GM18951 (cell line): ENCODE measurements around the gene SLC1A3.

ENCODE experiments used
- POLR2A ChIP-seq: IDR thresholded peaks from 4 replicates; pipeline ENCODE4 v1.6.1; 2011; ENCODE audit warnings: mild to moderate bottlenecking; ENCODE audit not compliant: insufficient read length, insufficient read depth; ENCODE audit errors: extremely low read depth
- in situ Hi-C: fragments of 300-500 bp; cut with MboI; formaldehyde crosslinking; loops from one replicate; pipeline ENCODE4 v1.12.0; 2022; ENCODE audit warnings: low sequenced_read_pairs, mixed read lengths, inconsistent platforms; ENCODE audit not compliant: unreplicated experiment

The SLC1A3 gene

DNA sequence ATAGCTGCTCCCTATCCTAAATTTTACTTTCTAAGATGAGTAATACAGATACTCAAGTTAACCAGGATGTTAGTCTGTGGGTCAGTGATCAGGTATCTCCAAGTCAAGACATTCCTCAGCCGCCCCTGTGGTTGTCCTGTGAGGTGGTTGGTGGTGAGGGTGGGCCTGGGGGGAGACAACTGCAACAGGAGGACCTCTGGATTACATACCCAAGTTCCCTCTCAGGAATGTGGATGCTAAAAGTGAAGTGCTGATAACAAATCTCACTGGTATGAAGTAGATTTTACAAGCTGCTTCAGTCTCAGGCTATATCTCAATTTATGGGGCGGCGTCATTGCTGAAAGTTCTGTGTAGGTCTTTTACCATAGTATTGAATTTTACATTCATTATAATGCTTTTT lies 38.3 kb downstream of the SLC1A3 start:
- TF ChIP-seq POLR2A = no peak
- in situ Hi-C loops = no loop called here

DNA sequence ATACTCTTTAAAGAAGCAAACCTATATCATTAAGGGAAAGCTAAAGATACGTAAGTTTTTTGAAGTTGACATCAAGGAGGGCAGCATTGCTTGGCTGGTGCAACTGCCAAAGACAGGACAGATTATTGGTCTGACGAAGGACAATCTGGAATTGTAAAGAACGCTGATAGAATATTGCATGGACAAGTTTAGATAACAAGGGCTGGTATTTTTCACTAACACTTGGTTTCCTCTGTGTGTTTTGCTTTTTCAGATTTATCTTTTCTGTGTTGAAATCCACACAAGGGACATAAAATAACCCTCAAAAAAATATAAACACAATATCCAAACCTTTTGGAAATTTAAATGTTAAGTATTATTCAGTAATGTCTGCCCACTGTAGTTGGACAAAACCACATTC lies 39.7 kb downstream of the SLC1A3 start:
- no peak for TF ChIP-seq POLR2A
- in situ Hi-C loops = no loop called here

DNA sequence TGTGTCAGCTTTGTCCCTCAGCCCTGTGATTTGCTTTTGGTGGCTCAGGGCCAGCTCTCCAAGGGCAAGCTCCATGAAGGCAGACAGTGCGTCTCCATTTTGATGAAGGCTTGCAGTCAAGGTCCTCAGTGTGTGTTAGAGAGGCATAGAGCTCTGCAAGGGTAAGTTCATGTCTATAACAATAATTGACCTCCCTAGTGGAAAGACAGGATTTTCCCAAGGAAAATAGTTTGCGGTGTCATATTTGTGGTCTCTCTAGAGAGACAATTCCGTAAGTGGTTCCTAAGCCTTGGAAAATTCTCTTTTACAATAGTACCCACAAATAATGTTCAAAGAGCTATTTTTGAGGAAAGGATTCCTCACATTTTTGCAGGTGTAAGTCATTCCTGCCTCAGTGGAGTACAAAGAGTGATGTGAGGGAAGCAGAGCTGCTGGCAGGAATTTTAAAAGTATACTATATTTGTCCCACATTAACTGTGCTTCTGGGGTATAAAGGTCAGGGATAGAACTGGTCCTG lies 40.2 kb downstream of the SLC1A3 start:
- no peak for TF ChIP-seq POLR2A
- in situ Hi-C loops = no loop called here

DNA sequence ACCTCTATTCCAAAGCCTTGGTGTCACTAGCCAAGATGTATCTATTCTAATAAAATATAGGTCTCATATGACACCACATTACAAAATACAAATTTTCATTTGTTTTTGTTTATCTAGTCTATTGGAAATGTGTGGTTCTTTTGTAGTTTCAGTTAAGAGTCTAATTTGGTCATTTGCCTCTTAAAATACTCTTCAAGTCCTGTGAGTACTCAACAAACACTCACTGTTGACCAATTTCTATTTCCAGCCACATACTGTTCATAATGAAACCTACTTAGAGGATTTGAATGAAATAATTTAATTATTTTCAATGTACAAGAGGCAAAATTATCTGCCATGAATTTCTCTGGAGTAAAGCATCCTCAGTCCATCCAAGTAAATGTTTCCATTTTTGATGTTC lies 40.6 kb downstream of the SLC1A3 start:
- in situ Hi-C loops = no loop called here
- TF ChIP-seq POLR2A = no peak

DNA sequence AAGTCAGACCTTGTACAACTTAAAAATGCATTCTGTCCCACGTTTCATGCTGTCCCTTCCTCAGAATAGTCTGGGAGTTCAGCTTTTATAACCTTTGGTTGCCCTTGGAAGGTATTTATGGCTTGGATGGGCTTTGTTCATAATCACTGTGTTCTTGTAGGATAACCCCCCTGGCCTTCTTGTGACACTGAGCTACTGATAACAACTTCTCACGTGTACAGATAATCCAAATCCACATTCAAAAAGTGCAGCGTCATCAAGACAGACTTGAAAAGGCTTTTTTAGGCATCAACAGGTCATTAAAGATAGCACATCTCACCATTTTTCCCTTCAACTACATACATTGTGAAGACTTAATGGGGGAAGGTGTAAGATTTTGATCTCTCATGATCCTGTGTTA lies 42.0 kb downstream of the SLC1A3 start:
- in situ Hi-C loops = no loop called here
- TF ChIP-seq POLR2A = no peak

DNA sequence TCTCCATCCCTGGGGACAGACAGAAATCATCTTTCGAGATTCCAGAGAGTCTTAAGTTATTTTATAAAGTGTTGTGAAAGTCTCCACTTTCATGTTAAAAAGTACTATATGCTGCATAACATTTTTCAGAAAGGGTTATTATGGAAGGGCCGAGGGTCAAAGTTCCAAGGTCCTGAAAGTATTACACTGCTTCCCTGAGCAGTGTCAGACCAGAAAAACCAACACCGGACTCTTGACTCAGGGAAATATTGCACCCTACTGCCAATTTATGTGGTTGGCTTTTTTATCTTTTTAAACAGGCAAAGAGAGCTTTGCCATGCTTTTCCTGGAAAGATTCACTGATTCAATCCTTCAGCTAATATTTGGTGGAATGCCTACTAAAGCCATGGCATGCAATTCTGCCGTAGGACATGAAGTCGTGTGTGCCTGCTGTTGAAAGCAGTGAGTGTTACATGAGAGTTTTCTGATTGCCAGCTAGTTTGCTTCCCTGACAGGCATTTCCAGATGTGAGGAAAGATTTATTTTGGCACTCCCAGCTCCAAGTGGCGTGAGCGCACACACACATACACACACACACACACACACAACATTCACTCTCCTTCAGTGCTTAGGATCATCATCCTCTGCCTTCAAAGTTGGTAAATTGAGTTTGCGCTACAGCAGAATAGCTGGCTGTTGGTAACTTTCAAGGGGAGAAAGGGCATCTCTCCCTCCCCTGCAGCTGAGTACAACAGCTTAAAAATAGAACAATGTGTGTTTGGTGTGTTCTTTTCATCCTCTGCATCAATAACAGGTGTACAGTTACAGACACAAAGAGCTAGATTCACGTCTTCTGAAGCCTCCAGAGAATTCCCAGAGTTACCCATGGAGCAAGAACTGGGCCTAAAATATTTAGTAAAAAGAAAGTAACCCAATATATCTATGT lies 45.6 kb downstream of the SLC1A3 start:
- in situ Hi-C loops = no loop called here
- no peak for TF ChIP-seq POLR2A

DNA sequence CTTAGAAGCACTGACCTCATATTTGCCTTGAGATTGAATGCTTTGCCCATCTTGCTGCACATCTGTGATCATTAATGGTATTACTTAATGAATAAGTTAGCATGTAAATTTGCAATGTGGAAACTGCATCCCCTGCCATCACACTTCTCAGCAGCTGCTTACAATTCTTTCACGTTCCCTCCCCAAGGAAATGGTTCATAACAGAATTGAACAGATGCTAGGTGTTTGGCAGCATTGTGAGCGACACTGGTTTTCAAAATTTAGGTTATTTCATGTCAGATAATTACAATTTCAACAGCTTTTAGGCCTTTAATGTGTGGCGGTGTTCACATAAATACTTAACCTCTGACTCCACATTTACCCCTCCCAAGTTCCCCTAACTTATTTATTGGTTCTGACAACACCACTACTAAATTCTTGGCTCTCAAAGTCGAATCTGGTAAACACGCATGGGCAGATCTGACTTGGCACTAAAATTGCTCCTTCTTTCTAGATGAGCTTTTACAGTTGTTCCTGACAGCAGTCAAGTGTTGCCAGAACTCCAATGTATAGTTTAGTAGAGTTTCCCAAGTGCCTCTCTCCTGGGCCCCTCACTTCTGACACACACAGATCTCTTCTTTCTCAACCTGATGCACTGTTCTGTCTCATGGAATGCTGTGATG lies 46.8 kb downstream of the SLC1A3 start:
- in situ Hi-C loops = no loop called here
- TF ChIP-seq POLR2A = no peak

DNA sequence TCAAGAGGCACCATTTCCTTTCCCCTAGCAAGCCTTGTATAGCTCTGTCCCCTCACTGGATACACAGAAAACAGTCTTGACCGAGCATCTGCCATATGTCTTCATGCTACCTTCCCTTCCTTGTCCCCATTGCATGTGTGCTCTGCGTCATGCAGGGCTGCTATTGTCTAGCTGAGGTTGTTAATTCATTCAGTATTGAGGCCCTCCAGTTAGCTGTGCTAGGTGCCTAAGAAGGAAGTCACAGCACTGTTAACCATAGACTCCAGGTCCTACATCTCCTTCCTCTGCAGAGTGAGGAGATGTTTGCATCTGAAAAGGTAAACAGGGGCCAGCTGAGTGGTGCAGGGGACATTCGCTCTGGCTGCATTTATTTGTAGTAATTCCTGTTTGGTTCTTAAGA lies 48.2 kb downstream of the SLC1A3 start:
- no peak for TF ChIP-seq POLR2A
- in situ Hi-C loops = no loop called here

DNA sequence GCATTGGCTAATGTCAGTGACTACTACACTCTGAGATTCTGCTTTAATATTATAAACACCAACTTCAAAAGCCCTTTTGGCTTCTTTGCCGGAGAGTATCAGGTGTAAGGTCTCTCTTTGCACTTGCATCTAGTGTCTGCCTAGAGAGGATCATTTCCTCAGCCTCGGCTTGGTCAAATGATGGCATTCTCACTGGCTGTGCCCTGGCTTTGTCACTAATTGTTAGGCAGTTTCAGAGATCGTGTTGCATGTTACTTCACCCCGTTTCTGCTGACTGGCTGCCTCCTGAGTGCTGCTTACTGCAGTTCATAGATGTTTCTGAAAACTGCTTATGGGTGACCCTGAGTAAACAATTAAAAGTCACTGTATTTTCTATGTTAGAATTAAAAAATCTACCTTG lies 48.8 kb downstream of the SLC1A3 start:
- TF ChIP-seq POLR2A = no peak
- in situ Hi-C loops = no loop called here

DNA sequence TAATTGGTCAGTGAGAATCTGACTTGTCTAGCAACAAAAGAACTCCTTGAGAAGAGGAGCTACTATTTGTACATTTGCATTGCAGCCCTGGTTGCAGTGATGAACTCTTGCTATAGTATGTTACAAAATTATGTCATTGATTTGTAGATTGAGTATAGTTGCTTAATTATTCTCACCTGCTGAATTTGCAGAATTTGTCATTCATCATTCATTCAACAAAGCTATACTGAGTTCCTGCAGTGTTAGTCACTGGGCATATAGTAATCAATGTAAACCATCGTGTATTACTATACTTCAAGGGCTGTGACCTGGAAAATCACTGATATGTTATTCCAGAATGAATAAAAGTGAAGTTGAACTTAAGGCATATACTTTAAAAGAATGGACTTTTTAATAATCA lies 50.1 kb downstream of the SLC1A3 start:
- no peak for TF ChIP-seq POLR2A
- in situ Hi-C loops = no loop called here

DNA sequence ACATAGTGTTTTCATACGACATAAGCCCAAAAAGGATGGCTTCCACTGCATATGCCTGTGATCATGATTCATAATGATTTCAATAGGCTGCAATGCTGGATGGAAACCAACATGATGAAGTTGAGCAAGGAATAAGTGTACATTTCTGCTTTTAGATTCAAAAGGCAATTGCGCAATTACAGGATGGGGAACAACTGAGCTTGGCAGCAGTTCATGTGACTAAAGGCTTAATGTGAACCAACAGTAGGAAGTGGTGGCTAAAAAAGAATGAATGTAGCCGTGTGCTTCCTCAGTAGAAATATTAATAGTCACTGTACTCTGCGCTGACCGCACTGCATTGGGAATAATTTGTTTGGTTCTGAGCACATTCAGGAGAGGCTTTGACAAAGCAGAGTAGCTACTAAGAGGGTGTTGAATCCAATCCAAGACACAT lies 51.2 kb downstream of the SLC1A3 start:
- in situ Hi-C loops = no loop called here
- TF ChIP-seq POLR2A = no peak

DNA sequence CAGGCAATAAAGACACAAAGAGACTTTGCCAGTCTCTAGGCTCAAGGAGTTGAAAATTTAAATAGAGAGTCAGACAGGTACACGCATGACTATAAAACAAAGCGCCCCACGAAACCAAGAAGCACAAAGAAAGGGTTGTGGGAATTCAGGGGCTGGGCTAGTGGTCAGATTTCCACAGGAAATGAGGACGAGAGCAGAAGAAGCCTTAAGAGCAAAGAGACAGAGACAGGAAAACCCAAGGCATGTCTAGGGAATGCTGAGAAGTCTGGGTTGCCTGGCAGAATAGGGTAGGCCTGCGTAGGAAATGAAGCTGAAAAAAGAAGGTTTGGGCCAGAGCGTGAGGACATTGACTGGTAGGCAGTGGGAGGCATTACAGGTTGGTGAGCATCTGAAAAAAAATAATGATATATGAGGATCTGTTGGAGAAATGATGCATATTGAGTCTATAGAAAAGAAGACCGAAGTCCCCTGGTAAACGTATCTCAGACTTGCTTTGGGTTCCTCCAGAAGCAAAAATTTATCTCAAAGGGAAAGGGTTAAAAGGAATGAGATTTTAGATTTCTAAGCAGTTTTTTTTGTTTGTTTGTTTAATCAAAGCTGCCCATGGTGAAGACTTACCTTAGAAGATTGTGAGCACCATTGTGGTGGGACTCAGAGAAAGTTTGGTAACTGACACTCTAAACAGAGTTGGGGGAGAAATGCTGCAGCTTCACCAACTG lies 51.8 kb downstream of the SLC1A3 start:
- in situ Hi-C loops = no loop called here
- TF ChIP-seq POLR2A = no peak

DNA sequence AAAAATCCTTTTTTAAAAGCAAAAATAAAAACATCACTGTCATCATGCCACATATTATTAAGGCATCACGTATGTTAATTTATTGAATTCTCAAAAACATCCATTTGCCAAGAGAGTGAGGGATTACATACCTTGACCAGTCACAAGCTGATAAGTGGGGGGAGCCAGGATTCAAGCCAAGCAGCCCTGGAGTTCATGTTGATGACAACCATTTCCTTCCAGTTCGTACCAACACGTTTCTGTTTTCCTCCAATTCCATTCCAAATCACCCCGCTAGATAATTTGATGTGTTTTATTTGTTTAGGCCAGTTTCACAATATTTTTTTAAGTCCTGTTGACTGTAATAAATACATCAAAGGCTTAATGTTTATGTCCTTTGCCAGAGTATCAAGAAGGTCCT lies 53.0 kb downstream of the SLC1A3 start:
- in situ Hi-C loops = no loop called here
- no peak for TF ChIP-seq POLR2A
